ELR (cell line): ENCODE results near the gene CHRNB4.
"Not testable (repeated sequence)": the region's sequence is repeated elsewhere in the genome, so short reads cannot be mapped to it uniquely, and the experiment has no call there.

ENCODE experiments used
- DNase-seq: peaks from one replicate; pipeline ENCODE4 v3.0.0-alpha.2; 2015; ENCODE audit warnings: low read depth

Gene CHRNB4, protein sequence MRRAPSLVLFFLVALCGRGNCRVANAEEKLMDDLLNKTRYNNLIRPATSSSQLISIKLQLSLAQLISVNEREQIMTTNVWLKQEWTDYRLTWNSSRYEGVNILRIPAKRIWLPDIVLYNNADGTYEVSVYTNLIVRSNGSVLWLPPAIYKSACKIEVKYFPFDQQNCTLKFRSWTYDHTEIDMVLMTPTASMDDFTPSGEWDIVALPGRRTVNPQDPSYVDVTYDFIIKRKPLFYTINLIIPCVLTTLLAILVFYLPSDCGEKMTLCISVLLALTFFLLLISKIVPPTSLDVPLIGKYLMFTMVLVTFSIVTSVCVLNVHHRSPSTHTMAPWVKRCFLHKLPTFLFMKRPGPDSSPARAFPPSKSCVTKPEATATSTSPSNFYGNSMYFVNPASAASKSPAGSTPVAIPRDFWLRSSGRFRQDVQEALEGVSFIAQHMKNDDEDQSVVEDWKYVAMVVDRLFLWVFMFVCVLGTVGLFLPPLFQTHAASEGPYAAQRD

DNA sequence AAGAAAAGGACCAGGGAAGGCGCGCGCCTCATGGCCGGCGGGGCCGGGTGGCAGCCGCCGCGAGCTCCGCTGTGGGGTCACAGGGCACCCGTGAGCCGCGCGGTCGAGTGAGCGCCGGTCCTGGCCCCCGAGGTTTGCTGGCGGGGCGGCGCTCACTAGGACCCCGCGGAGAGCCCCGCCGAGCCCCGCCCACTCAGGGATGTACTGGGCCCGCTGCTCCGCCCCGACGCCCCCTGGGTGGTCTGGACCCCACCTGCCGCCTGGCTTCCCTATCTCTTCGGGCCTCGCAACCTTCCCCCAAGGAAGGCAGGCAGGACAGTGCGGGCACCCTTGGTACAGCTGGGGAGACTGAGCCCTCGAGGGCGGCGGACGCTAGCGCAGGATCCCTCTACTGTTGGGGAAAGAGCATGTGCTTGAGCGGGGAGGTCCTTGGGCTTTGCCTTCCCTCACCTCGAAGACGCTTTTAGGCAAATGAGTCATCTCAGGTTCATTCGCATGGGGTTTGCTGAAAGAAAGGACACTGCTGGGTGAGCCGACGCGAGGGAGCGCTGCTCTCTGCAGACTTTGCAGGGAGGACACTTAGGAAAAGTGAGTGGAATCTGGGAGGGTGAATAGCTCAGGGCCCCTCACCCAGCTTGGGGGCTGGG lies at the start of gene CHRNB4:
Gene CHRNB4 (minus strand): TSS at position 109 of the 647 bp plus-strand sequence. CDS start 77 bp downstream, at position 32.
- no peak for DNase-seq

GRCh38 chr15:78689626-78690025 lies 48.6 kb upstream of the CHRNB4 start:
- no peak for DNase-seq

GRCh38 chr15:78685925-78686324 lies 44.9 kb upstream of the CHRNB4 start:
- no peak for DNase-seq

GRCh38 chr15:78685159-78685921 lies 44.3 kb upstream of the CHRNB4 start:
- no peak for DNase-seq

GRCh38 chr15:78684657-78685056 lies 43.6 kb upstream of the CHRNB4 start:
- no peak for DNase-seq

DNA sequence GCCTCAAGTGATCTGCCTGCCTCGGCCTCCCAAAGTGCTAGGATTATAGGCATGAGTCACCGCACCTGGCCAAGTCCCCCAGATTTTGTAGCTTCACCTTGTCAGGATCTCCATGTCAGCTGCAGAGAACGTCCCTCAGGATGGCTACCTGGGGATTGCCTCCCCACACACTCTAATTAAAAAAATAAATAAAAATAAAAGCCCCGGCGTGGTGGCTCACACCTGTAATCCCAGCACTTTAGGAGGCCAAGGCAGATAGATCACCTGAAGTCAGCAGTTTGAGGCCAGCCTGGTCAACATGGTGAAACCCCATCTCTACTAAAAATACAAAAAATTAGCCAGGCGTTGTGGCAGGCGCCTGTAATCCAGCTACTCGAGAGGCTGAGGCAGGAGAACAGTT lies 42.6 kb upstream of the CHRNB4 start:
- not testable (repeated sequence) for DNase-seq

GRCh38 chr15:78682693-78683410 lies 41.8 kb upstream of the CHRNB4 start:
- no peak for DNase-seq

GRCh38 chr15:78682004-78682651 lies 41.1 kb upstream of the CHRNB4 start:
- DNase-seq = no peak

DNA sequence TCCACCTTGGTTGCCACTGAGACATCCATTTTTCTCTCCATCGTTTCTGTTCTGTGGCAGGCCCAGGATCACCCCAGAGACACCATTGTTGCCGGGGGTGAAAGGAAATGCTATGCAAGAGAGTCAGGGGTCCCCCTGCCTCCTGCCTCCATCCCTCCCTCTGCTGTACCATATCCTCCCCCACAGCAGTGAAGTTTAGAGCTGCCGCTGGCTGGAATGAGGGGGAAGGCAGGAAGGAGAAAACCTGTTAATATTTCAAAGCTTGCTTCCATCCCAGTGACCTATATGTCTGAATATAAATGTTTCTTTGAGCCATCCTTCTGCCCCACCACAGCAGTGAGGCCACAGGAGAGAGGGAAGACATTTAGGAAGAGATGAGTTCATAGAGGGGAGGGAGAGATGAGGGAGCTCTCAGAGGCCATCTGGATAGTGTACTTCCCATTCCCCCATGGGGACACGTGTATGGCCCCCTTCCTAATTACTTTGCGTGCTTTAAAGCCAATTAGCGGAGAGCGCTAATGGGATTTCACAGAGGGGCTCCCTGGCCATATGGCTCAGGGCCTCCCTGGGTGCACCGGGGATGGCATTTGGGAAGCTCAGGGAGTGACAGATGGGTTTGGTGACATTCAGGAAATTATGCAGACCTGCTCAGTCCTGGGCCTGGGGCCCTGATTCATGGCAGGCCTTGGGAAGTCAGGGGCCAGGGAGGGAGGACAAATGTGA lies 40.4 kb upstream of the CHRNB4 start:
- no peak for DNase-seq

DNA sequence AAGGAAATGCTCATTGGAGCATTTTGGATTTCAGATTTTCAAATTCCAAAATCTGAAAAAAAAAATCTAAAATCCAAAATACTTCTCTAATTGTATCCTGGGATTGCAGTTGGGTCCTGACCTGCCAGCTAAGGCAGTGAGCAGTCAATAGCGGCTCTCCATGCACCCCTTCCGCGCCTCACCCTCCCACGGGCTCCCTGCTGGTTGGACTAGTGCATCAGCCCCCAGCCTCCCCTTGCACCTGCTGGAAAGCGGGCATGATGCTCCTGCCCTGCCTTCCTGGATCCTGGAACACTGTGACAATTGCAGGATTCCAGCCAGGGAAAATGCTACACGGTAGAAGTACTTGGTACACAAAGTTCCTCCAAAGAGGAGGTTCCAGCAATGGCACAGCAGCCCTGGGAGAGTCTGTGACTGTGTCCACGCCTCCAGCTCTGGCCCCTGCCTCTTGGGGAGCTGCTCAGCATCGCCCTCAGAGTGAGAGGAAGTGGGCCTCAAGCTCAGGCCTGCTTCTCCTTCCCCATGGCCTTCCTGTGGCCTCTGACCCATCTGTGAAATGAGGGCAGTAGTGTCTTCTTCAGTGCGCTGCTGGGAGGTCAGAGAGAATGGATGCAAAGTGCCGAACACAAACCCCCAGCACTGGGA lies 39.5 kb upstream of the CHRNB4 start:
- no peak for DNase-seq

- no peak for DNase-seq
Observed at GRCh38 chr15:78679089-78679511, 38.1 kb upstream of the CHRNB4 start.

DNA sequence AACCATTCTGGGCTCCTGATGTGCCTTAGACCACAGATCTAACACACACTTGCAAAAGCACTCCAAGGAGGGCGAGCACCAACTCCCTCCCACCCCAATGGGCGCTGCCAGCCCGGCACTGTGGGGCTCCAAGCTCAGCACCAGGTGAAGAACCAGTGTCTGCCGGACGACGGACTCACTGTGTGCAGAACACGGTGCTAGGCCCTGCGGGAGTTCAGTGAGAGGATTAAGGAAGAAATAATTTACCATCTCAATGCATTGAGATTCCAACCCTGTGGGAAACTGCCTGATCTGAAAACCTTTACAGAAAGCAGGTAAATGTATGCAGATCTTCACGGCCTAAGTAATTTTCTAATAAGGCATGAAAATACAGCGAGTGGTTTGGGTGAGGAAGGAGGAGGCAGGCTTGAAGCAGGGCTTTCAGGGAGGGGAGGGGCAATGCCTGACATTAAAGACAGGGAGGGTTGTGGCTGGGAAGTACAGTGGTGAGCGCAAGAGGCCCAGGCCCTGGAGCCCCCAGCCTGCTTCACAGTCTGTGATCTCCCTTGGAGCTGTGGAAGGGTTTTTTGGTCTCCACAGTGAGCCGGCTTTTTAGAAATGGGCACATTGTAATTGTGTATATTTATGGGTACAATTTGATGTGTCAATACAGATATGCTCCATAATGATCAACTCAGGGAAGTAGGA lies 35.6 kb upstream of the CHRNB4 start:
- no peak for DNase-seq

DNA sequence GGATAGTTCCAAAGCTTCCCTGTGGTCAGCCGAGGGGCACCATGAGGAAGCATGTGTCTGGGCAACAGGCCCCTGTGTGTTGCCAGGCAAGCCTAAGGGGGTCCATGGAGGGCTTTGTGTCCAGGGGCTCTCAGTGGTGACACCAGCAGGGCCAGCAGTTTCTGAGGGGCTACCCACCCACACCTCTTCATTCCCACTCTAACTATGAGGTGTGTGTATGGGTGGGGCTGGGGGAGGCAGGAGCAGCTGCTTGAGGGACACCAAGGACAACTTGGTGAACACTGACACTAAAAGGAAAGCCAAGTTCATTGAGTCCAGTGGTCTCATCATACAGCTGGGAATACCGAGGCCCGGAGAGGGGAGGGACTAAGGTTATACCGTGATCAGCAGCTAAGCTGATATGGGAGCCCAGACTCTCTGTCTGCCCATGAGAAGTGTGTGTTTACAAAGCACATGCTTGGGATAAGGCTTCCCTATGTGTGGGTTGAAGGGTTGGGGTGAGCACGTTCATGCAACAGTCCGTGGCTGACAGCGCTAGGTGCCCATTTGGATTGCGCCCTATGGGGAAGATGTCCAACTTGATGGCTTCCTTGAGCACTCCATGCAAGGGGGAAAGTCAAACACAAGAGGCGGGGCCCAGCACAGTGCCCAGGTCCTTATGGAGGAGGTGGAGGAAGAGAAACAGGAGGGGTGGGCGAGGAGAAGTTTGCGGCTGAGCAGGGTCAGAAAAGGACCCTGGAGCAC lies 34.8 kb upstream of the CHRNB4 start:
- DNase-seq = no peak

- DNase-seq = no peak
Observed at GRCh38 chr15:78675206-78675605, 34.2 kb upstream of the CHRNB4 start.

- DNase-seq = no peak
Observed at GRCh38 chr15:78673917-78674444, 33.0 kb upstream of the CHRNB4 start.

DNA sequence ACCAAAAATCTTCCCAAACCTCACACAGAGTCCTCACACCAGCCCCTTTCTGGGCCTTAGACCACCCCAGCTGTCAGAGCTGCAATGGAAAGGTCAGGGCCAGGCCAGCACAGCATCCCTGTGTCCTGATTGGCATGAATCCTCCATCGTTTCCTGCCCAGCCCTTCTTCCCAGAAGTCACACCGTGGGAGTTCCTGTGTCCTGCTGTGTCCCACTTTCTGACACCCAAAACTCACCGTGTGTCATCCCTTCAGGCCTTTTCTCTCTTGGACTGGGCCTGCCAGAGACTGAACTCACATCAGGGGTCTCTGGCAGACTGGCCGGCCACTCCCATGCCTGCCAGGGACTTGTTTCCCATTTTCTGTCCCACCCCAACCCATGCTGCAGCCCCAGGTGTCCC lies 32.5 kb upstream of the CHRNB4 start:
- DNase-seq = no peak

GRCh38 chr15:78672285-78673014 lies 31.4 kb upstream of the CHRNB4 start:
- no peak for DNase-seq
